ENCODE measurements around the gene SERPINI1. TPM values are rescaled to one million over a fixed set of nuclear protein-coding genes. Genes with fewer than 3 reads are reported as not detected.
"Not testable (repeated sequence)": the region's sequence is repeated elsewhere in the genome, so short reads cannot be mapped to it uniquely, and the experiment has no call there.

Gene SERPINI1
- total RNA-seq, 1 experiment from 2014 or later, result 0.86 TPM

DNA sequence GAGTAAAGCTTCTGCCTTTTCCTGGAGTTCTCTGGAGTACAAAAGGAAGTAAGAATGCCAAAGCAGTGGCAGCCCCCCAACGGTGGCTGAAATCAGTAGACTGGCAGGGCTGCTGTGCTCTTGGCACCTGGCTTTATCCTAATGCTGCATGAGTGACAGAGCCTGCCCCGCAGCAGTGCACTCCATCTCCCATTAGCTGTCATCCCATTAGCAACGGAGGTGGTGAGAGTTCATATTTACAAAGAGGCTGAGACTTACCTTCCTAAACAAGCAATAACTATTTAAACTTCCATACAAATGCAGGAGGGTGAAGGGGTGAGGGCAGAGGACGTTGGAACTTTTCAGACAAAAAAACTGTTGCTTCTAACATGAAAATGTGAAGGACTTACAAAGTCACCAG is 51.9 kb downstream of the SERPINI1 start:
- DNase-seq (ENCODE audit: low read depth), result no peak

DNA sequence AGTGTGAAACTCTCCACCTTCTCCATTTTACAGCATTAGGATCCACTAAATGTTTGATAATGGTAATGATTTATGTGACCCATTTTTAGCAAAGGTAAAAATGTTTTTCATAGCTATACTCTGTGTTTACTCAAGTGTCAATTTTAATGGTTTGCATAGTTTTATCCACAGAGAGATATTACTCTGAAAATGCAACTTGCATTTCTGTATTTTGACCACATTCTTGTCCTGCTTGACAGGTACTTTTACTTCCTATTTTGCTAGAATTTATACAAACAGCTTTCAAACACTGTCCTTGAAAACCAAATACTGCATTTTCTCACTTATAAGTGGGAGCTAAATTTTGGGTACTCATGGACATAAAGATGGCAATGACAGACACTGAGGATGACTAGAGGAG is 62.9 kb downstream of the SERPINI1 start:
- no peak for DNase-seq (ENCODE audit: low read depth)

DNA sequence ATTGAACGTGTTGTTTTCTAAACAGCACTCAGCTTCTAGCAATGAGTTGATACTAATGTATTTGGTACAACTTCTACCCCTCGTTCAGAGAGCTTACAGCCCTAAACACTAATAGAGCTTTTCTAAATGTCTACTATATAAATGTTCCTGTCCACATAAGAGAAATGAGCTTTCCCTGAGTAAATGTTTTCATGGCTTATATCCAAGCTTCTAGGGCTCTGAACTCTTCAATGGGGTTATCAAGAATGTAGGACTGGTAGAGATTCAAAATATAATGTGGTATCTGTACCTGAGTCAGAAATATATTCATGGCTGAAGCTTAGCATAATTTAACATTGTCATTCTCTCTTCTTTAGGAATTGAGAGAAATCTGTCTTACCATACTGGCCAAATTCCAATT is 73.4 kb downstream of the SERPINI1 start:
- DNase-seq (ENCODE audit: low read depth), result no peak

DNA sequence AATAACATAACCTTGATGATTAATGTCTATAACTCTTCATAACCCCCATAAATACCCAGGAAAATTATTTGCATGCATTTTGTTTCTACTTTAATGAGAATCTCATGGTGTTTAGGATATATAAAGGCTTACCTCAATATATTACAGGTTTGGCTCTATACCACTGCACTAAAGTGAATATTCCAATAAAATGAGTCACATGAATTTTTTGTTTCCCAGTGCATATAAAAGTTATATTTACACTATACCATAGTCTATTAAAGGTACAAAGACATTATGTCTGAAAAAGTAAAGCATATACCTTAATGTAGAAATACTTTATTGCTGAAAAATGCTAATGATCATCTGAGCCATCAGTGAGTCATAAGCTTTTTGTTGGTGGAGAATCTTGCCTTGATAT is 74.7 kb downstream of the SERPINI1 start:
- no peak for DNase-seq (ENCODE audit: low read depth)

DNA sequence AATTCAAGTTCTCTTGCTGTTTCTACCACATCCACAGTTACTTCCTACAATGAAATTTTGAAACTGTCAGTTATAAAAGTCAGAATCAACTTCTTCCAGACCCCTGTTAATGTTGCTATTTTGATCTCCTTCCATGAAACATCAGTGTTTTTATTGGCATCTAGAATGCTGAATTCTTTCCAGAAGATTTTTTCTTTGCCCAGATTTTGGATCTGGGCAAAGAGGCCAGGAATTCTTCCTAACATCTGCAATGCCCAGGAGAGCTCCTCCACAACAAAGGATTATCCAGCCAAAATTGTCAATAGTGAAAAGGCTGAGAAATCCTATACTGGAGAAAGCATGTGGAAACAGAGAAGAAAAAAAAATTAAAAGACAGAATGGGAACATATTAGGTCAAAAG is 75.5 kb downstream of the SERPINI1 start:
- no peak for DNase-seq (ENCODE audit: low read depth)

DNA sequence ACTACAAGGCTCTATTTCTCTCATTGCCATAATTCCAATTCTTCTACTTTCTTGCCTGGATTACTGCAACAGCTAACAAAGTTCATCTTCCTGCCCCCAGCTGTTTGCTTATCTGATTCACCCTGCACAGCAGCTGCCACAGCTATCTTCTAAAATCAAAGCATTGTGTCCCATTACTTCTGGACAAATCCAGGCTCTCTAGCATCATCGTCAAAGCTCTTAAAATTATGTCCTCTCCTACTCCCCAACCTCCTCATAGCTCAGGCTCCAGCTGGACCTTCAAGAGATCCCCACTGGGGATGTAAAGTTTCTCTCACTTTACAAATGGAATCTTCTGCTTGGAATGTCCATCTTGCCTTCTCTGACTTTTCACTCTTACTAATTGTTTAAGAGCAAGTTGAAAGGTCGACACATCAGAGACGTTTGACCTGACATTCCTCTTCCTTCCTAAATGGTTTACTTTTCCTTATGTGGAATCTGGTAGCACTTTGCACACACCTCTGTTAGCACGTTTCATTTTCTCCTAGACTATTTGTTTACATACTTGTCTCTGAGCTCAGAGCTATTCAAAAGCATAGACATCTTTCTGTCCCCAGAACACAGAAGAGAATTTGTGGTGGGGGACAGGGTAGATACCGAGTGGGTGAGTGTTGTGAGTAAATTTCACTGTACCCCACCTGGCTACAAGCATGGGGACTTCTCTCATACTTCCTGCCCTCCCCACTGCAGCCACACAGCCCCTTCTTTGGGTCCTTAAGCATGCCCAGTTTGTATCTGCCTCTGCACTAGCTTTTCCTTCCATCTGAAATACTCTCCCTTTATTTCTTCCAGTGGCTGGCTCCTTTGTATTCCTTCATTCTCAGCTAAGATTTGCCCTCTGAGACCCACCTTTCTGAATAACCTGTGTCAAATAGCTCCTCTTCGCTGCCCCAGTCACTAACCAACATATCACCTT is 77.9 kb downstream of the SERPINI1 start:
- no peak for DNase-seq (ENCODE audit: low read depth)

DNA sequence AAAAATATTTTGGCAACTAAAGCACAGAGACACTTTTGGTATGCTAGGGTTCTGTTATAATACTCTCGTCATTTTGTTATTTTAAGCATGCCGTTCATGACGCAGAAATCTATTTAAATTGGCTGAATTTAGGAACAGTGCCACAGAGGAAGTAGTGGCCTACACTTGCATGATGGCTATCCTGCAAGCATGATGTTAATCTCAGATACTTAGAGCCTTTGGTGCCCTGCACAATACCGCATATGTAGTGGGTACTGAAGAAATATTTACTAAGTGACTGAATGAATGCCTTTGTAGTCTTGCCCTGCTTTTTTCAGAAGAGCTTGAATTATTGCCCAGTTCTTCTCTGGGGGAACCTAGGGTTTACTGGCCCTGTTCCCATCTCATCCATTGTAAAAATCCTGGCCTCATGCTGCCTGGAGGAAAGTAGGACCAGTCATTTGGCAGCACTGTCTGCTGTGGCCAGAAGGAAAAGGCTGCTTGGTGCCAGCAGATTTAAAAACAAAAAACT is 79.0 kb downstream of the SERPINI1 start:
- no peak for DNase-seq (ENCODE audit: low read depth)

DNA sequence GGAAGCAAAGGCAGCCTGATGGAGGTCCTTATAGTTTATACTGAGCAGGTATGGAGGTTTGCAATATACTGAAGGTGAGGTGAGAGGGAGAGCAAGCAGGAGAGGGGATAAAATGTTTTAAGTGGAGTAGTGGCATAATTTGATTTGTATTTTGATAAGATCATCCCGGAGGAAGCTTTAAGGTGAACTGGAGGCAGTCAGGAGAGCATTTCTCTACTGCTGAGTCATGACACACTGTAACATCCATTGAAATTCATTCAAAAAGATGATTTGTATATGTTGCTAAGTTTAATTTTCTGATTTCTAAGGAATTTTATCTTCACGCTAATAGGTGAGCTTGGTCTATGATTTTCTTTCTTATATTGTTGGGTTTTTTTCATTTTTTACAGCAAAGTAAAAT is 81.4 kb downstream of the SERPINI1 start:
- no peak for DNase-seq (ENCODE audit: low read depth)

DNA sequence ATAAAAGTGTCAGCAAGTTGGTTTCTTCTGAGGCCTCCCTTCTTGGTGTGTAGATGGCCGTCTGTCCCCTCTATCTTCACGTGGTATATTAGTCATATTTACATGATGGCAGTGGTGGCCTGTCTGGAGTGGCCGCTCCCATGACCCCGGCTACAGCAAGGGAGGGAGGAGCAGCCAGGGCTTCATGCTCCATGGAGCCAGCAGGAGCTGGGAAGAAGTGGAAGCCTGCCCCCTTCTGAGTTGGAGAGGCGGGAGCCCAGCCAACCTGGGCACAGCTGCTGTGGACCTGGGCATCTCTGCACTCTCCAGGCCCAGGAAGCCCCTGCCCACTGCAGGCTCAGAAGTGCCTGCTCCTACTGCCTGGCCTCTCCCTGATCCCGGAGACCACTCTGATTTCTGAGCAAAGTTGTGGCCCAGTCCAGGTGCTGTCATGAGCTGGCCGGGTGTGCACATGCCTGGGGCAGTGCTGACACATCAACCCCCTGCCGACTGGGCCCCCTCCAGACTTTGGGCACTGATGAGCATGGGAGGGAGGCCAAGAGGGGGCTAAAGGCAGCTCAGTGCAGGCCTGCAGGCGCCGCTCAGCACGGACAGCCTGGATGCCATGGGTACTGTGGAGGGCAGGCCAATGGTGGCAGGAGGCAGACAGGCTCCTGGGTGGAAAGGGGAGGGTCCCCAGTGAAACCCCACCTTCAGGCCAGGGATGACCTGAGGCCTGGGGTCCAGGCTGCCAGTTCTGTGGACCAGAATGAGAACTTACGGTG is 84.8 kb downstream of the SERPINI1 start:
- DNase-seq (ENCODE audit: low read depth), result no peak

DNA sequence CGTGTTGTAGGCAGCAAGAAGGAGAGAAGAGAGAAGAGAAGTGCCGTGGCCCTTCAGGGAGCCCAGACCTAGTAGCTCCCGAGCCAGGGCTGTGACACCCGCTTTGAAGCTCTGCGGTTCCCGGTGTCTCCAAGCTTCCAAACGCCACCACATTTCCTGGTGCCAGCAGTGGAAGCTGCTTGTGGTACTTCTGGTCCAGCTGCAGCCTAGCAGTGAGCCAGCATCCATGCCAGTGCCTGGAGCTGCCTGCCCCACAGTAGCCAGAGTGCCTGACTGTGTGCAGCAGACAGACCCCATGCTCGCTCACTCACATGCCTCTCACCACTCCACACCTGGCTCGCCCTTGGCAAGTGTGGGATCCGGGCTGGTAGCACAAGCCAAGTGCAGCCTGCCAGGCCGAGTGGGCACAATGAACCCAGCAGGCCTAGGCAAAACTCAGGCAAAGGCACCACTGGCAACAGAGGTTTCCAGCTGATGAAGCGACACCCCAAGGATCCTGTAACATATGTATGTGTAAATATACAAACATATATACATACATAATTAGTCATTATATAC is 85.8 kb downstream of the SERPINI1 start:
- DNase-seq (ENCODE audit: low read depth), result no peak

DNA sequence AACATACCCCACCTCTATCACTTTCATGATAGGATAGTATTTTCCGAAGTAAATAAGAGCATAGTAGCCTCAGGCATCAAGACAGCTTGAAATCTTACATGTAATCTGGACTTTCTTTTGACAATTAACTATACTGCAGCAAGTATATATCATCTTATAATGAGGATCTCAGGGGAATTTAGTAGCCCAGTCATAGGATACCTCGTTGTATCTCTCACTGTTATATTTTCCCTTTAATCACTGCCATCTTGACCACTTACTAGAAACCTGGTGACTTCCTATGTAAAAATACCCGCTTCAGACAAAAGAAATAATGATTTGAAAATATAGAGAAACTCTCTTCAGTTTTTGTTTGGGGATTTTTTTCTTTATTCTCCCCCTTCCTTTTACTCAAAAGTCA is 88.2 kb downstream of the SERPINI1 start:
- no peak for DNase-seq (ENCODE audit: low read depth)

DNA sequence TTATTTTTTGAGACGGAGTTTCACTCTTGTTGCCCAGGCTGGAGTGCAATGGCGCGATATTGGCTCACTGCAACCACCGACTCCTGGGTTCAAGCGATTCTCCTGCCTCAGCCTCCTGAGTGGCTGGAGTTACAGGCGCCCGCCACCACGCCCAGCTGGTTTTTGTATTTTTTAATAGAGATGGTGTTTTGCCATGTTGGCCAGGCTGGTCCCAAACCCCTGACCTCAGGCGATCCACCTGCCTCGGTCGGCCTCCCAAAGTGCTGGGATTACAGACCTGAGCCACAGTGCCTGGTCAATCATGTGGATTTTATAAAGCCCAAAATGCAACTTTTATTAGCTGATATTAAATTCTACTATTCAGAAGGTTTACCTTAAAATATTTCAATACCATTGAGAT is 92.1 kb downstream of the SERPINI1 start:
- not testable (repeated sequence) for DNase-seq (ENCODE audit: low read depth)

DNA sequence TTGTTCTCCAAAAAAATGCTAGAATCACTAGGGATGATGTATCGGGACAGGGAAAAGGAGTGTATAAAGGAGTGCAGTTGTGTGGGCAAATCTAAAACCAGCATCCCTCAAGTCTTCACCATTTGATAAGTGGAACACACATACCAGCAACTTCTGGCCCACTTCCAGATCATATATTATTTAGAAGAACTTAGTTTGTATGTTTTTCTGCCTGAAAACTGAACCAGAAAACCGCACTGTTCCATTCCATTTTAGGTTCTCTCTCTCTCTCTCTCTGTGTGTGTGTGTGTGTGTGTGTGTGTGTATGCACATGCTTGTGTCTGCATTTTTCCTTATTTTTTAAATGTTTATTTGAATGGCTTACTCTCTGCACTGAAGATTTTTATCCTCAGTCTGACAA is 93.5 kb downstream of the SERPINI1 start:
- no peak for DNase-seq (ENCODE audit: low read depth)

DNA sequence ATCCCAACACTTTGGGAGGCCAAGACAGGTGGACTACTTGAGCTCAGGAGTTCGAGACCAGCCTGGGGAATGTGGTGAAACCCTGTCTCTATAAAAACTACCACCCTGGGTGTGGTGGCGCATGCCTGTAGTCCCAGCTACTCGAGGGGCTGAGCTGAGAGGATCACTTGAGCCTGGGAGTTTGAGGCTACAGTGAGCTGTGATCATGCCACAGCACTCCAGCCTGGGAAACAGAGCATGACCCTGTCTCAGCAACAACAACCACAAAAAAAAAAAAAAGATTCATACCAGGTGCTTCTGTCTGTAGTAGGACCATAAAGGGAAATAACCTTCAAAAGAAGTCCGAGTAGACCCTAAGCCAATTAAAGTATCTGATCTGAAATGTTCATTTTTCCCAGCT is 94.5 kb downstream of the SERPINI1 start:
- DNase-seq (ENCODE audit: low read depth), result no peak

DNA sequence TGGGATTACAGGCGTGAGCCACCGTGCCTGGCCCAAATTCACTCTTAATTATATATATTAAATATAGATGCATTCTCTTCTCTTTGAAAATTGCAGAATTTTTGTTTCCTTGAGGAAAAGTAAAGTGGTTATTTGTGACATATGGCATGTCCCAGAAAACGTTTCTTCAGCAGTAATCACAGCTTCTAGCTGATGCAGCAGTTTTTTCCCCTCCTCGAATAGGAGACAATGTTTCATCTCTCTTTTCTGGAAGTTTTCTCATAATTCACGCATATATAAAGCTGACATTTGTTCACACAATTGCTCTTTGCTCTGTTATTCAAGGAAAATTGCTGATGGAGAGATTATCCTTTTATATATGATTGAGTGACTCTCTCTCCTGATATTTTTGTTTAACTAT is 99.8 kb downstream of the SERPINI1 start:
- DNase-seq (ENCODE audit: low read depth), result no peak

DNA sequence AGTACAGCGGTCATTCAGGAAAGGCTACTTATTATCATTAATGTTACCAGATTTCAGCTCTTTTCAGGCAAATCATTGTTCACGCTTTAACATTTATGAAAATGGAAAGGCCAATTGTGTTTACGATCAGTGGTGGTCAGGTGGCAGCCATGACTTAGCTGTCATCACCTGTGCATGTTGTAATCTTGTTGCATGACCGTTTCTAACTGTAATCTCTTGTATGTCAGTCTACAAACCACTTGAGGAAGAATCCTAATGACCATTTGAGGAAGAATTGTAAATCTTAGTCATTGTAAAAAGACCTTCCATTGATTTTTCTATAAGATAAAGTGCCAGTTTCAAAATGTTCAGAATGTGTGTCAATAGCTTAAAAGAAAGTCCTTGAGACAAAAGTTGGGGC is 100.4 kb downstream of the SERPINI1 start:
- DNase-seq (ENCODE audit: low read depth), result no peak

DNA sequence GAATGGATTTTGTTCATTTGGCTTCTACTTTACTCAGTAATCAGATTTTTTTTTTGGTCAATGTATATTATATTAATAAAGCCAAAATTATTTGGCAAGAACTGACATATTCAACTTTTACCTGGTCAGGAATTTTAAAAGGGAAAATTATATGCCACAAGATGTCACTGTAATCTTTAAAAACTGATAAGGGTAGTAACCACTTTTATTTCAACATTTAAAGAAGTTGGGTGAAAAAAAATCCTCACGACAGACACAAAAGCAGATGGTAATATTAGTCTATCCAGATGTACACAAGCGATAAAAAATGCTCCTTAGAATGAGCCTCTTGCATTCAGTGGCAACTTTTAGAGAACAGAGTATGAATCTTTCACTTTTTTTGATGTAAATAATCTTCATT is 101.9 kb downstream of the SERPINI1 start:
- DNase-seq (ENCODE audit: low read depth), result no peak

DNA sequence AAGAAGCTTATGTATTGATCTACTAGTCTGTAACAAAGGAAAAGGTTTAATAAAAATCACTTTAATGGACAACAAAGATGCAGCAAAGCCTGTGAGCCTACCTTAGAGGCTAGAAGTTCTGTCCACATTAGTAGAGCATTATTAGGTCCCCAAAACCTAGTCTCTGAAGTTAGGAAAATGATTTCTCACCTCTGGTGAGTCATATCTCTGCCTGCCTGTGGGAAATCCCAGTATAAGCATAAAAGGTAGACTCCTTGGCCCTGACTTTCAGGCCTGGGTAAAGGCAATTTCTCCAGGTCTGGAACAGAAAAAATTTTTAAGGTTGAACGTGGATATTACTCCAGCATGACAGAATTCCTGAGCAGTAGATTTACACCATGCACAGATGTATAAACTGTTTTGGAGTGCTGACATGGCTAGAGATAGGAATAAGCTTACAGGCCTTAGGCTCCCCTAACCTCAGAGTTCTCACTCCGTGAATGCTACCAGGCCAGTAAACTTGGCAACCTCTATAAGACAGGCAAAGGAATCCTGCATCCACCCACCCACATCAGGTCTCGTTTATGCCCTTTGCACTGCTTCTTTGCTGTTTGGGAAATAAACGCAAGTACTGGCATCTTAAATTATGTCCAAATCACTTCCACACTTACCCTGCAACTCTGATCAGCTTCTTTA is 104.1 kb downstream of the SERPINI1 start:
- no peak for DNase-seq (ENCODE audit: low read depth)

DNA sequence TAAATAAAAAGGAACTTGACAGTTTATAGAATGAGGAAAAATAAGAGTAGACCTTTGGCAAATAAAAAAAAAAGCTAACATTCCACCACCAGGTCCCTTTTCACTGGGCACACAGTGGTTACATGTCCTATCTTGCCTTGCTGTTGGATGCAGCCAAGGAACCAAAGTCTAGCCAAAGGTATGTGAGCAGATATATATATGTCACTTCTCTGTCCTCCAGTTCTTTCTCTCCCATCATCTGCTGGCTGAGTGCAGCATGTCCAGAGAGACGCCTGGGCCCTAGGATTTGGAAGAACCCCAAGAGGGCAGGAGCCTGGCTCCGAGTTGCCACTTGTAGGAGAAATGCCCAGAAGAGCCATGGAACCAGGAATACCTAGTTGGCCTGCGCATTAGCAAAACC is 104.7 kb downstream of the SERPINI1 start:
- DNase-seq (ENCODE audit: low read depth), result no peak

DNA sequence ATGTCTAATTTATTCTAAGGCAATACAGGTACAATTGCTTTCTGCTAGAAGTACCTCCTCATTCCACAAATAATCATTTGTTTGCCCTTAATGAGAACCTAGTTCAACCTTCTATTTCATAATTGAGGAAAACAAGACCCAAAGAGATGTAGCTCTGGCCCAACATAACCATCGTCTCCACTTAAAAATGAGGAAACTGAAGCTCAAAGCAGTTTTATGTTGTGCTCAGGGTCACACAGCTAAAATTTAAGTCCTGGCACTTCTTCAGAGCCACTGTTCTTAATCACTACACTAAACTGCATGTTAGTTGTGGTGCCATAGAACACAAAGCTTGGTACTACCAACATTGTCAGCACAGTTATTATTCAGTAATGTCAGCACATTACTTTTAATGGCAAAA is 108.0 kb downstream of the SERPINI1 start:
- DNase-seq (ENCODE audit: low read depth), result no peak

DNA sequence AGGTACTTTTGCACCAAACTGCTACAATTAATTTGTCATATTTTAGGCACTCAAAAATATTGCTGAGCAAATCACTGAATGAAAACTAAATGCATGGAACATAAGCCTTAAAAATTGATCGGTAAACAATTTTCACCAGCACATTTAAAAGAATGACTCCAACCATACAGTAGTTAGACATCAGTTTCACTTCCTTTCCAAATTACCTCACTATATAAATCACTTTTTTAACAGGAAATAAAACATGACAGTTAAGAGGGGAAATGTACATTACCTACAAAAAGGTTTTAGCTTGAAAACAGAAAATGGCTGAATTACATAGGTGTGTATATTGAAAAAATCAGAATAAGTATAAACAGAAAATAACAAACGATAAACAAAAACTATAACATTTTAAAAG is 108.4 kb downstream of the SERPINI1 start:
- DNase-seq (ENCODE audit: low read depth), result no peak

DNA sequence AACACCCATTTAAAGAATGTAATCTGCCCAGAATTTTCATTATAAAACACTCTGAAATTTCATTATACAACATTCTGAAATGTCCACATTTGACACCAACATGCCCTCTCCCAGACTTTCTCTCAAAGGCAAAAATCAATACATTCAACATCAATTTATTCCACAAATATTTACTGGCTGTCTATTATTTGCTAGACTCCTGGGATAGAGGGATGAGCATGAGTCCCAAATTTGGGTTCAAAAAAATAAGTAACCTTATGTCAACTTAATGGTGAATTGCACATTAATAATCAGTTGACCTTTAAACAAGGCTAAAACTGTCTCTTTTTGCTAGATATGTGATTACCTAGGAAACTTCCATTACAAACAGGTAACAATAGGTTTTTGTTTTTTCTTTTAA is 109.0 kb downstream of the SERPINI1 start:
- DNase-seq (ENCODE audit: low read depth), result no peak

All from Daoy (cell line).